HG03378 (cell line): Measurements from ENCODE around the gene NR2C1.

ENCODE experiments used
- ATAC-seq: cut with Tn5 transposase; IDR thresholded peaks from one replicate; pipeline ENCODE4 v1.9.1; 2021; ENCODE audit warnings: mild to moderate bottlenecking, moderate library complexity; ENCODE audit not compliant: unreplicated experiment

The NR2C1 gene

GRCh38 chr12:95085612-95086011, 12.2 kb upstream of the NR2C1 start:
- no peak for ATAC-seq

- no peak for ATAC-seq
Observed at GRCh38 chr12:95083938-95084337, 10.5 kb upstream of the NR2C1 start.

- ATAC-seq, result no peak
Observed at GRCh38 chr12:95083471-95083870, 10.1 kb upstream of the NR2C1 start.

- ATAC-seq, result no peak
Observed at GRCh38 chr12:95077341-95077740, 3.9 kb upstream of the NR2C1 start.

GRCh38 chr12:95074766-95075165, 1.3 kb upstream of the NR2C1 start:
- no peak for ATAC-seq

GRCh38 chr12:95073698-95074520, 491 bp upstream of the NR2C1 start:
- ATAC-seq, result no peak

- no peak for ATAC-seq
Observed at GRCh38 chr12:95070378-95070777, 3.0 kb downstream of the NR2C1 start.

- no peak for ATAC-seq
Observed at GRCh38 chr12:95066091-95066855, 7.1 kb downstream of the NR2C1 start.

- ATAC-seq, result no peak
Observed at GRCh38 chr12:95060951-95061350, 12.5 kb downstream of the NR2C1 start.

- ATAC-seq, result no peak
Observed at GRCh38 chr12:95059984-95060383, 13.4 kb downstream of the NR2C1 start.

- ATAC-seq, result no peak
Observed at GRCh38 chr12:95057424-95057823, 16.0 kb downstream of the NR2C1 start.

GRCh38 chr12:95055057-95055456, 18.4 kb downstream of the NR2C1 start:
- no peak for ATAC-seq

- ATAC-seq, result no peak
Observed at GRCh38 chr12:95054206-95054605, 19.2 kb downstream of the NR2C1 start.

- ATAC-seq, result no peak
Observed at GRCh38 chr12:95051241-95051640, 22.2 kb downstream of the NR2C1 start.

GRCh38 chr12:95037906-95038305, 35.5 kb downstream of the NR2C1 start:
- no peak for ATAC-seq

- no peak for ATAC-seq
Observed at GRCh38 chr12:95034750-95035149, 38.7 kb downstream of the NR2C1 start.

- no peak for ATAC-seq
Observed at GRCh38 chr12:95022477-95022876, 50.9 kb downstream of the NR2C1 start.

GRCh38 chr12:95017482-95017881, 55.9 kb downstream of the NR2C1 start:
- ATAC-seq, result no peak

- no peak for ATAC-seq
Observed at GRCh38 chr12:95016120-95016519, 57.3 kb downstream of the NR2C1 start.

- no peak for ATAC-seq
Observed at GRCh38 chr12:95014554-95014953, 58.9 kb downstream of the NR2C1 start.

GRCh38 chr12:95006206-95006605, 67.2 kb downstream of the NR2C1 start:
- ATAC-seq, result no peak

- no peak for ATAC-seq
Observed at GRCh38 chr12:95004610-95005009, 68.8 kb downstream of the NR2C1 start.
